ENCODE measurements around the gene IGFBP2.

IGFBP2 gene

GRCh38 chr2:216624251-216624650, 9.0 kb upstream of the IGFBP2 start:
- DNase-seq (ENCODE audit: insufficient read length, low spot score) (no peak), FAIRE-seq (no peak)
- TF ChIP-seq POLR2A (IDR thresholded peaks at IDR 0.05; ENCODE audit: low read depth, low read length), result no peak
- no peak for TF ChIP-seq SPI1 (IDR thresholded peaks at IDR 0.05; ENCODE audit: low read depth, low read length)
- no peak for TF ChIP-seq POLR2AphosphoS5 (IDR thresholded peaks at IDR 0.05; ENCODE audit: low read depth, low read length)
- TF ChIP-seq PAX5 (IDR thresholded peaks at IDR 0.05; ENCODE audit: insufficient read depth, low read length, severe bottlenecking), result no peak
- no peak for TF ChIP-seq TAF1 (IDR thresholded peaks at IDR 0.05; ENCODE audit: low read depth, low read length)
- TF ChIP-seq POU2F2 (IDR thresholded peaks at IDR 0.05; ENCODE audit: low read depth, low read length), result no peak

- no peak for FAIRE-seq
- DNase-seq (ENCODE audit: insufficient read length, low spot score), result no peak
- TF ChIP-seq POLR2AphosphoS5 (IDR thresholded peaks at IDR 0.05; ENCODE audit: low read depth, low read length) (no peak), PAX5 (IDR thresholded peaks at IDR 0.05; ENCODE audit: insufficient read depth, low read length, severe bottlenecking) (no peak), SPI1 (IDR thresholded peaks at IDR 0.05; ENCODE audit: low read depth, low read length) (no peak), POLR2A (IDR thresholded peaks at IDR 0.05; ENCODE audit: low read depth, low read length) (no peak), POU2F2 (IDR thresholded peaks at IDR 0.05; ENCODE audit: low read depth, low read length) (no peak), TAF1 (IDR thresholded peaks at IDR 0.05; ENCODE audit: low read depth, low read length) (no peak)
Measured at GRCh38 chr2:216626168-216626874, 6.9 kb upstream of the IGFBP2 start.

DNA sequence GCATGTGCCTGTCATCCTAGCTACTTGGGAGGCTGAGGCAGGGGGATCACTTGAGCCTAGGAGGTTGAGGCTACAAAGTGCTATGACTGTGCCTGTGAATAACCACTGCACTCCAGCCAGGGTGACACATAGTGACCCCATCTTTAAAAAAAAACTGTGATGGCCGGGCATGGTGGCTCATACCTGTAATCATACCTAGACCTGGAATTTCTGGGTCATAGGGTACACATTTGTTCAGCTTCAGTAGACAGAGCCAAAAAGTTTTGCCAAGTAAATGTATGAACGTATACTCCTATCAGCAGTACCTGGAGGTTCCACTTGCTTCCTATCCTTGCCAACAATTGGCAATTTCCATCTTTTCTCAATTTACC, 6.4 kb upstream of the IGFBP2 start:
- TF ChIP-seq POLR2AphosphoS5 (IDR thresholded peaks at IDR 0.05; ENCODE audit: low read depth, low read length), result no peak
- TF ChIP-seq PAX5 (IDR thresholded peaks at IDR 0.05; ENCODE audit: insufficient read depth, low read length, severe bottlenecking), result no peak
- FAIRE-seq, result no peak
- DNase-seq (ENCODE audit: insufficient read length, low spot score), result no peak

DNA sequence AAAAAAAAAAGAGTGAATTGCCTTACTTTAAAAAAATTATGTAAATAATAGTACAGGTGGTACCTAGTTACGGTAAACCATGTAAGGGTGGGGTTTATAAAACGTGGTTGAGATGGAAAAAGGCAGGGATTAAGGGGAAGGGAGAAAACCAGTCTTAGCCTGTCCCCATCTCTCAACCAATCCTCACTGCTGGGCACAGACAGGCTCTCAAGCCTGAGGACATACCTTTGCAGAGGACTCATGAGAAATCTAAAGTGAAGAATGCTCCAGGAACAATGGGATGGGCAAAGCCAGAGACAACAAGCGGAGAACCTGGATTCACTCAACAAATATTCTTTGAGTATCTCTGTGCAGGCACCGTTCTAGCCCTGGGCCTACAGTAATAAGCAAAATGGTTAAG, 3.4 kb upstream of the IGFBP2 start:
- no peak for TF ChIP-seq PAX5 (IDR thresholded peaks at IDR 0.05; ENCODE audit: insufficient read depth, low read length, severe bottlenecking)
- TF ChIP-seq SPI1 (IDR thresholded peaks at IDR 0.05; ENCODE audit: low read depth, low read length), result no peak
- no peak for TF ChIP-seq TAF1 (IDR thresholded peaks at IDR 0.05; ENCODE audit: low read depth, low read length)
- no peak for TF ChIP-seq POU2F2 (IDR thresholded peaks at IDR 0.05; ENCODE audit: low read depth, low read length)
- TF ChIP-seq POLR2A (IDR thresholded peaks at IDR 0.05; ENCODE audit: low read depth, low read length), result no peak
- no peak for TF ChIP-seq POLR2AphosphoS5 (IDR thresholded peaks at IDR 0.05; ENCODE audit: low read depth, low read length)
- FAIRE-seq (no peak), DNase-seq (ENCODE audit: insufficient read length, low spot score) (no peak)

GRCh38 chr2:216632346-216632951, 771 bp upstream of the IGFBP2 start:
- DNase-seq (ENCODE audit: insufficient read length, low spot score) (no peak), FAIRE-seq (peak; percentile 13)
- TF ChIP-seq POLR2A (IDR thresholded peaks at IDR 0.05; ENCODE audit: low read depth, low read length) (no peak), PAX5 (IDR thresholded peaks at IDR 0.05; ENCODE audit: insufficient read depth, low read length, severe bottlenecking) (no peak), POLR2AphosphoS5 (IDR thresholded peaks at IDR 0.05; ENCODE audit: low read depth, low read length) (no peak), TAF1 (IDR thresholded peaks at IDR 0.05; ENCODE audit: low read depth, low read length) (no peak), POU2F2 (IDR thresholded peaks at IDR 0.05; ENCODE audit: low read depth, low read length) (no peak), SPI1 (IDR thresholded peaks at IDR 0.05; ENCODE audit: low read depth, low read length) (no peak)

DNA sequence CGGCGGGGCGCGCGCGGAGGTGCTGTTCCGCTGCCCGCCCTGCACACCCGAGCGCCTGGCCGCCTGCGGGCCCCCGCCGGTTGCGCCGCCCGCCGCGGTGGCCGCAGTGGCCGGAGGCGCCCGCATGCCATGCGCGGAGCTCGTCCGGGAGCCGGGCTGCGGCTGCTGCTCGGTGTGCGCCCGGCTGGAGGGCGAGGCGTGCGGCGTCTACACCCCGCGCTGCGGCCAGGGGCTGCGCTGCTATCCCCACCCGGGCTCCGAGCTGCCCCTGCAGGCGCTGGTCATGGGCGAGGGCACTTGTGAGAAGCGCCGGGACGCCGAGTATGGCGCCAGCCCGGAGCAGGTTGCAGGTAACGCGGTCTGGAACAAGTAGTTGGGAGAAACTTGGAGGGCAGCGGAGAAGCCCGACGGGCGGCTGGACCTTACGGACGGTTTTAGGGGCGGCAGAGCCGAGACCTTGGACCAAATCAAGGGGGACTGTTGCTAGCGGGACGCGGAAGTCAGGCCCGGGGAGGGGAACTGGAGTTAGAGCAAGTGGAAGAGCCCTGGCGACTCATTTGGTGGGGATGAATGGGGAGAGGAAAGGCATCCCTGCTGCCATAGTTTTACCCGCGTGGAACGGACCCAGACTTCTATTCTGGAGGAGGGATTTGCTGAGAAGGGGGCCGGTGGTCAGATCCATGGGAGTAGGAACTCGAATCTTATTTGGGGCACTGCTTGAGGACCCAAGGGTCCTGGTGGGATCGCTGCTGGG, 573 bp downstream of the IGFBP2 start:
- TF ChIP-seq TAF1 (IDR thresholded peaks at IDR 0.05; ENCODE audit: low read depth, low read length) (no peak), POU2F2 (IDR thresholded peaks at IDR 0.05; ENCODE audit: low read depth, low read length) (no peak), SPI1 (IDR thresholded peaks at IDR 0.05; ENCODE audit: low read depth, low read length) (no peak), POLR2AphosphoS5 (IDR thresholded peaks at IDR 0.05; ENCODE audit: low read depth, low read length) (no peak), PAX5 (IDR thresholded peaks at IDR 0.05; ENCODE audit: insufficient read depth, low read length, severe bottlenecking) (no peak), POLR2A (IDR thresholded peaks at IDR 0.05; ENCODE audit: low read depth, low read length) (no peak)
- FAIRE-seq (no peak), DNase-seq (ENCODE audit: insufficient read length, low spot score) (no peak)

DNA sequence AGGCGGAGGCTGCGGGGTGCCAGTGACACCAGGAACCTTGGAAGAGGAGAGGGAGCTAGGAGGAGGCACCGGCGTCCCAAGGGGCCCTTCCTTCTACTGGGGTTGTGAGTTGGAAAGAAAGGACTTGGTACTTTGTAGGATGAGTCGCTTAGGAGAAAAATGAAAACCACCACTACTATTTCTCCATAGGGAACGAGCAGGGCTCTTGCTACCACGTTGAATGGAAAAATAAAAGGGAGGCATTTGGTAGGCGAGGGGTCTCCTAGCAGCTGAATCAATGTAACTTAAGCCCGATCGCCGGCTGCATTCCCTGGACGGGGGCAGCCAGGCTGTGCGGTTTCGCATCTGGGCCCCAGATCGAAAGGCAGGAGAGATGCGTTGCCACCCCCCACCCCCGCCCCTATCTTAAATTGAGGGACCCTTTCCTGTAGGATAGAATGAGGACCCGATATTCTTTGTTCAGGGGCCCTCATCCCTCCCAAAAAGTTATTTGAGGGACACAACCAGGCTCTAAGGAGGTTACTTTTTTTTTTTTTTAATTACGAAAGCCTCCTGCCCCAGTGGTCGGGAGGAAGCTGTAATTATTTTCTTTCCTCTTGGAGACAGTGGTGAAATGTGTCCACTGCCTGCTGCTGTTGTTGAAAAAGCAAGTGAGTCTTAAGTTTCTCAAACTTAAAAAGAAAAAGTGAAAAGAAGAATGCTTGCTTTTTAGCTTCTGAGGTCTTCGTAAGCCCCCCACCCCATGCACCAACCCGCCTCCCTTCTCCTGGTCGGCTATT, 1.3 kb downstream of the IGFBP2 start:
- no peak for DNase-seq (ENCODE audit: insufficient read length, low spot score)
- TF ChIP-seq POLR2A (IDR thresholded peaks at IDR 0.05; ENCODE audit: low read depth, low read length) (no peak), SPI1 (IDR thresholded peaks at IDR 0.05; ENCODE audit: low read depth, low read length) (no peak), POU2F2 (IDR thresholded peaks at IDR 0.05; ENCODE audit: low read depth, low read length) (no peak), PAX5 (IDR thresholded peaks at IDR 0.05; ENCODE audit: insufficient read depth, low read length, severe bottlenecking) (no peak), POLR2AphosphoS5 (IDR thresholded peaks at IDR 0.05; ENCODE audit: low read depth, low read length) (no peak), TAF1 (IDR thresholded peaks at IDR 0.05; ENCODE audit: low read depth, low read length) (no peak)
- FAIRE-seq, result no peak

DNA sequence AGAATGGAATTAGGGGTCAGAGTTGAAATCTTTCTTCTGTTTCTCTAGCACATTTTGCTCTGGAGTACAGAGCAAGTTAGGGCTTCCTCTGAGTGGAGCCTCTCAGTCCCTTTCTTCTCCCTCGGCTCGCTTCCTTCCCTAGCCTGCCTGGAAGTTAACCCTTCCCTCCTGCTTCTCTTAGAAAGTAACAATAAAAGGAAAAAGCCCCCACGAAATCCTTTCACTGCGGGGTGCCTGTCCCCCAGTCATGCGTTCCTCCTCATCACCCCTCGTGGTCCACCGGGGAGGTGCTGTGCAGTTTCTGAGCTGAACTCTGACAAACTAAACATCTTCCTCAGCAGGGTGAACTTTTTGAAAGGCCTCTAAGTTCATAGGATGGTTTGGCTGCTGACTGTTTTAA, 2.0 kb downstream of the IGFBP2 start:
- DNase-seq (ENCODE audit: insufficient read length, low spot score), result no peak
- FAIRE-seq, result peak; percentile 79
- no peak for TF ChIP-seq POLR2A (IDR thresholded peaks at IDR 0.05; ENCODE audit: low read depth, low read length)
- TF ChIP-seq SPI1 (IDR thresholded peaks at IDR 0.05; ENCODE audit: low read depth, low read length), result no peak
- TF ChIP-seq TAF1 (IDR thresholded peaks at IDR 0.05; ENCODE audit: low read depth, low read length), result no peak
- no peak for TF ChIP-seq PAX5 (IDR thresholded peaks at IDR 0.05; ENCODE audit: insufficient read depth, low read length, severe bottlenecking)
- TF ChIP-seq POU2F2 (IDR thresholded peaks at IDR 0.05; ENCODE audit: low read depth, low read length), result no peak
- TF ChIP-seq POLR2AphosphoS5 (IDR thresholded peaks at IDR 0.05; ENCODE audit: low read depth, low read length), result no peak

Measured in GM12891 (cell line).